ENCODE data around the gene DCDC2C. TPM values are rescaled to one million over a fixed set of nuclear protein-coding genes. Genes with fewer than 3 reads are reported as not detected.

DCDC2C gene
- total RNA-seq, 1 experiment from 2014 or later = not detected

GRCh38 chr2:3867469-3867868 lies 164.1 kb downstream of the DCDC2C start:
- Histone ChIP-seq H3K27me3 (ENCODE audit: control insufficient read depth, insufficient read depth, low read length) (no peaks in the 10 kb centered on the region), H3K27ac (ENCODE audit: low read length) (no peak overlapping the region), H3K4me3 (ENCODE audit: low read depth in 2 of 2, low read length in 2 of 2) (no peak overlapping the region), H3K4me1 (ENCODE audit: control insufficient read depth, insufficient read depth, low read length) (no peaks in the 10 kb centered on the region), H3K36me3 (ENCODE audit: control insufficient read depth, insufficient read depth, low read length) (no peaks in the 10 kb centered on the region), H3K9me3 (ENCODE audit: control insufficient read depth, insufficient read depth, low read depth, low read length) (no peaks in the 10 kb centered on the region)
- no peak for TF ChIP-seq TCF7L2 (IDR thresholded peaks at IDR 0.05; ENCODE audit: low read depth, low read length)
- TF ChIP-seq POLR2AphosphoS5 (IDR thresholded peaks at IDR 0.05; ENCODE audit: low read depth, low read length) = no peak
- no peak for TF ChIP-seq SIN3A (IDR thresholded peaks at IDR 0.05; ENCODE audit: borderline replicate concordance, insufficient read depth, low read depth, low read length)
- TF ChIP-seq REST (IDR thresholded peaks at IDR 0.05; ENCODE audit: insufficient read depth in 1 of 2, low read depth in 2 of 2, low read length in 1 of 2) = no peak
- no peak for TF ChIP-seq CTCF (IDR thresholded peaks at IDR 0.05)
- no peak for DNase-seq (ENCODE audit: low read depth, low spot score)
- intact Hi-C loops (cut with micrococcal nuclease; ENCODE audit: unreplicated experiment) = no loop called here
- ChIA-PET CTCF (no interaction called here), POLR2A (no interaction called here)
- in situ Hi-C loops (cut with HindIII; ENCODE audit: low pct_unique_long_range_greater_than_20kb, low sequenced_read_pairs) = no loop called here
- no TSS peak for BruUV-seq (replicated peaks)
- ATAC-seq = no peak

- TF ChIP-seq CTCF (IDR thresholded peaks at IDR 0.05) (no peak), TCF7L2 (IDR thresholded peaks at IDR 0.05; ENCODE audit: low read depth, low read length) (no peak), SIN3A (IDR thresholded peaks at IDR 0.05; ENCODE audit: borderline replicate concordance, insufficient read depth, low read depth, low read length) (no peak), POLR2AphosphoS5 (IDR thresholded peaks at IDR 0.05; ENCODE audit: low read depth, low read length) (no peak), REST (IDR thresholded peaks at IDR 0.05; ENCODE audit: insufficient read depth in 1 of 2, low read depth in 2 of 2, low read length in 1 of 2) (no peak)
- H3K36me3 ChIP-seq (ENCODE audit: control insufficient read depth, insufficient read depth, low read length) = no peaks in the 10 kb centered on the region
- DNase-seq (ENCODE audit: low read depth, low spot score) (no peak), ATAC-seq (no peak)
- BruUV-seq (replicated peaks) = no TSS peak
- ChIA-PET POLR2A (no interaction called here), CTCF (no interaction called here)
- in situ Hi-C loops (cut with HindIII; ENCODE audit: low pct_unique_long_range_greater_than_20kb, low sequenced_read_pairs) (no loop called here), intact Hi-C loops (cut with micrococcal nuclease; ENCODE audit: unreplicated experiment) (no loop called here)
- no peaks in the 10 kb centered on the region for H3K9me3 ChIP-seq (ENCODE audit: control insufficient read depth, insufficient read depth, low read depth, low read length)
- no peak overlapping the region for H3K27ac ChIP-seq (ENCODE audit: low read length)
- no peaks in the 10 kb centered on the region for H3K4me1 ChIP-seq (ENCODE audit: control insufficient read depth, insufficient read depth, low read length)
- no peaks in the 10 kb centered on the region for H3K27me3 ChIP-seq (ENCODE audit: control insufficient read depth, insufficient read depth, low read length)
- H3K4me3 ChIP-seq (ENCODE audit: low read depth in 2 of 2, low read length in 2 of 2) = 0 out of 4 replicates have a peak overlapping the region, but pooled peaks of 1 of the 2 experiments have one; percentile 23
Observed at GRCh38 chr2:3868012-3868805, 164.8 kb downstream of the DCDC2C start.

All from Panc1 (cell line).